ENCODE data around the gene PDE12. TPM values are rescaled to one million over a fixed set of nuclear protein-coding genes. Genes with fewer than 3 reads are reported as not detected.

PDE12 gene
- total and polyA plus RNA-seq, 2 of the 13 experiments (the other 11 are each of a cell fraction or from before 2014, with no cell fraction given) = 9.0 to 17.8 TPM

DNA sequence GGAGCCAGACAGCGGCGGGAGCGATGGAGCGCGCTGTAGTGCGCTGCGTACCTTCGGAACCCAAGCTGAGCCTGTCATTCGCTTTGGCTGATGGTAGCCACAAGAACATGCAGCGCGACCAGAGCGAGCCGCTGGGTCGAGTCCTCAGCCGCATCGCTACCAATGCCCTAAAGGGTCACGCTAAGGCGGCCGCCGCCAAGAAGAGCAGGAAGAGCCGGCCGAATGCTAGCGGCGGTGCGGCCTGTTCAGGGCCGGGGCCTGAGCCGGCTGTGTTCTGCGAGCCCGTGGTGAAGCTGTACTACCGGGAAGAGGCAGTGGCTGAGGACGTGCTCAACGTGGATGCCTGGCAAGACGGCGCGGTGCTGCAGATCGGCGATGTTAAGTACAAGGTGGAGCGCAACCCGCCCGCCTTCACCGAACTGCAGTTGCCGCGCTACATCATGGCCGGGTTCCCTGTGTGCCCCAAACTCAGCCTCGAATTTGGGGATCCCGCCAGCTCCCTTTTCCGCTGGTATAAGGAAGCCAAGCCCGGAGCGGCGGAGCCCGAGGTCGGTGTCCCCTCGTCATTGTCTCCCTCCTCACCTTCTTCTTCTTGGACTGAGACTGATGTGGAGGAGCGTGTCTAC, 498 bp downstream of the PDE12 start (continued):
- TF ChIP-seq, protein P1, sequence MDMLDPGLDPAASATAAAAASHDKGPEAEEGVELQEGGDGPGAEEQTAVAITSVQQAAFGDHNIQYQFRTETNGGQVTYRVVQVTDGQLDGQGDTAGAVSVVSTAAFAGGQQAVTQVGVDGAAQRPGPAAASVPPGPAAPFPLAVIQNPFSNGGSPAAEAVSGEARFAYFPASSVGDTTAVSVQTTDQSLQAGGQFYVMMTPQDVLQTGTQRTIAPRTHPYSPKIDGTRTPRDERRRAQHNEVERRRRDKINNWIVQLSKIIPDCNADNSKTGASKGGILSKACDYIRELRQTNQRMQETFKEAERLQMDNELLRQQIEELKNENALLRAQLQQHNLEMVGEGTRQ (IDR thresholded peaks at IDR 0.05; ENCODE audit: low read depth, low read length) = no peak
- TF ChIP-seq, protein P1 (CRISPR knock-in tag; IDR thresholded peaks at IDR 0.05; ENCODE audit: borderline replicate concordance) = no peak
- TF ChIP-seq AGO2 (optimal IDR thresholded peaks at IDR 0.05; ENCODE audit: low read depth, low read length) (peak; percentile 84), ZZZ3 (CRISPR knock-in tag; IDR thresholded peaks at IDR 0.05; ENCODE audit: borderline replicate concordance) (0 out of 2 replicates have a peak, but pooled peaks have one; percentile 61), GTF3A (CRISPR knock-in tag; conservative IDR thresholded peaks at IDR 0.05) (0 out of 2 replicates have a peak, but pooled peaks have one; percentile 28), ZNF883 (CRISPR knock-in tag; IDR thresholded peaks at IDR 0.05; ENCODE audit: not compliant biosample characterization) (peak; percentile 1), ZFX (CRISPR knock-in tag; IDR thresholded peaks at IDR 0.05; ENCODE audit: low read depth) (peak; percentile 54), SNAI1 (CRISPR knock-in tag; IDR thresholded peaks at IDR 0.05; ENCODE audit: borderline replicate concordance) (peak; percentile 88; the same call in 1 of the 2 replicates), ZSCAN21 (CRISPR knock-in tag; IDR thresholded peaks at IDR 0.05; ENCODE audit: borderline replicate concordance) (peak; percentile 0; the same call in 1 of the 2 replicates), ZNF333 (CRISPR knock-in tag; IDR thresholded peaks at IDR 0.05; ENCODE audit: borderline replicate concordance) (peak; percentile 73; the same call in 1 of the 2 replicates), STAG1 (CRISPR knock-in tag; IDR thresholded peaks at IDR 0.05) (no peak), SP2 (CRISPR knock-in tag; IDR thresholded peaks at IDR 0.05) (0 out of 2 replicates have a peak, but pooled peaks have one; percentile 7), HNRNPLL (IDR thresholded peaks at IDR 0.05; ENCODE audit: low read depth, low read length, poor library complexity, severe bottlenecking) (peak; percentile 10), ZNF510 (CRISPR knock-in tag; IDR thresholded peaks at IDR 0.05; ENCODE audit: low read depth) (no peak), ZNF235 (CRISPR knock-in tag; IDR thresholded peaks at IDR 0.05; ENCODE audit: borderline replicate concordance) (peak; percentile 68; the same call in 1 of the 2 replicates), HOXA5 (CRISPR knock-in tag; IDR thresholded peaks at IDR 0.05) (no peak), UBTF (CRISPR knock-in tag; IDR thresholded peaks at IDR 0.05) (peak; percentile 73), PHF5A (CRISPR knock-in tag; IDR thresholded peaks at IDR 0.05; ENCODE audit: low read depth, unreplicated experiment) (peak; percentile 9), CREBL2 (CRISPR knock-in tag; IDR thresholded peaks at IDR 0.05; ENCODE audit: borderline replicate concordance) (0 out of 2 replicates have a peak, but pooled peaks have one; percentile 4)
- TF ChIP-seq, protein P2, sequence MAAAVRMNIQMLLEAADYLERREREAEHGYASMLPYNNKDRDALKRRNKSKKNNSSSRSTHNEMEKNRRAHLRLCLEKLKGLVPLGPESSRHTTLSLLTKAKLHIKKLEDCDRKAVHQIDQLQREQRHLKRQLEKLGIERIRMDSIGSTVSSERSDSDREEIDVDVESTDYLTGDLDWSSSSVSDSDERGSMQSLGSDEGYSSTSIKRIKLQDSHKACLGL (CRISPR knock-in tag; IDR thresholded peaks at IDR 0.05) = peak; percentile 81
- TF ChIP-seq, protein P3, sequence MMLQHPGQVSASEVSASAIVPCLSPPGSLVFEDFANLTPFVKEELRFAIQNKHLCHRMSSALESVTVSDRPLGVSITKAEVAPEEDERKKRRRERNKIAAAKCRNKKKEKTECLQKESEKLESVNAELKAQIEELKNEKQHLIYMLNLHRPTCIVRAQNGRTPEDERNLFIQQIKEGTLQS (CRISPR knock-in tag; IDR thresholded peaks at IDR 0.05) = peak; percentile 2; the same call in 1 of the 2 replicates
- TF ChIP-seq, protein P4, sequence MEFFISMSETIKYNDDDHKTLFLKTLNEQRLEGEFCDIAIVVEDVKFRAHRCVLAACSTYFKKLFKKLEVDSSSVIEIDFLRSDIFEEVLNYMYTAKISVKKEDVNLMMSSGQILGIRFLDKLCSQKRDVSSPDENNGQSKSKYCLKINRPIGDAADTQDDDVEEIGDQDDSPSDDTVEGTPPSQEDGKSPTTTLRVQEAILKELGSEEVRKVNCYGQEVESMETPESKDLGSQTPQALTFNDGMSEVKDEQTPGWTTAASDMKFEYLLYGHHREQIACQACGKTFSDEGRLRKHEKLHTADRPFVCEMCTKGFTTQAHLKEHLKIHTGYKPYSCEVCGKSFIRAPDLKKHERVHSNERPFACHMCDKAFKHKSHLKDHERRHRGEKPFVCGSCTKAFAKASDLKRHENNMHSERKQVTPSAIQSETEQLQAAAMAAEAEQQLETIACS (CRISPR knock-in tag; IDR thresholded peaks at IDR 0.05) = 0 out of 2 replicates have a peak, but pooled peaks have one; percentile 6

All from HepG2 (cell line).